Forelimb muscle (tissue), 1 donor: Measurements from ENCODE around the gene MEGF6. TPM values are rescaled to one million over a fixed set of nuclear protein-coding genes. Genes with fewer than 3 reads are reported as not detected.

ENCODE experiments used
- DNase-seq: peaks from one replicate; pipeline ENCODE4 v3.0.0-alpha.2; 2013; ENCODE audit warnings: low read depth
- polyA plus RNA-seq: library from polyadenylated mRNA; unstranded; fragments of 120-200 nt; gene quantifications from one replicate; pipeline ENCODE4 v1.2.1, GENCODE V29; 2013; ENCODE audit not compliant: insufficient read length

The MEGF6 gene
- polyA plus RNA-seq = 10.2 TPM

GRCh38 chr1:3611170-3612019, at the start of gene MEGF6:
TSS of gene MEGF6 (minus strand) at chr1:3611508. CDS start at chr1:3611268, 240 bp downstream.
- DNase-seq = no peak

- DNase-seq = no peak
Observed at GRCh38 chr1:3660704-3661103, 49.4 kb upstream of the MEGF6 start.

GRCh38 chr1:3659093-3659492, 47.8 kb upstream of the MEGF6 start:
- no peak for DNase-seq

- DNase-seq = no peak
Observed at GRCh38 chr1:3658231-3658615, 46.9 kb upstream of the MEGF6 start.

- DNase-seq = no peak
Observed at GRCh38 chr1:3657578-3658230, 46.4 kb upstream of the MEGF6 start.

GRCh38 chr1:3657096-3657475, 45.8 kb upstream of the MEGF6 start:
- DNase-seq = no peak

GRCh38 chr1:3656450-3657095, 45.3 kb upstream of the MEGF6 start:
- no peak for DNase-seq

- DNase-seq = no peak
Observed at GRCh38 chr1:3654549-3655281, 43.4 kb upstream of the MEGF6 start.

GRCh38 chr1:3653286-3653618, 41.9 kb upstream of the MEGF6 start:
- no peak for DNase-seq

- DNase-seq = no peak
Observed at GRCh38 chr1:3652548-3653285, 41.4 kb upstream of the MEGF6 start.

- no peak for DNase-seq
Observed at GRCh38 chr1:3651930-3652547, 40.7 kb upstream of the MEGF6 start, which contains the start of gene TP73. TSS of gene TP73 (plus strand) at chr1:3652516. CDS start at chr1:3682366, 29,850 bp downstream.

GRCh38 chr1:3651026-3651929, 40.0 kb upstream of the MEGF6 start:
- DNase-seq = no peak

- DNase-seq = no peak
Observed at GRCh38 chr1:3650248-3651025, 39.1 kb upstream of the MEGF6 start.

GRCh38 chr1:3649342-3650247, 38.3 kb upstream of the MEGF6 start, which contains the start of gene WRAP73:
TSS of gene WRAP73 (minus strand) at chr1:3650103. CDS start at chr1:3649999, 104 bp downstream.
- DNase-seq = peak; percentile 78

- no peak for DNase-seq
Observed at GRCh38 chr1:3646596-3646995, 35.3 kb upstream of the MEGF6 start.

GRCh38 chr1:3645666-3646355, 34.5 kb upstream of the MEGF6 start:
- DNase-seq = no peak

- DNase-seq = no peak
Observed at GRCh38 chr1:3645247-3645646, 33.9 kb upstream of the MEGF6 start.
